CD4-positive, alpha-beta memory T cell (primary cell): ENCODE measurements around the gene SSBP2. TPM values are rescaled to one million over a fixed set of nuclear protein-coding genes. Genes with fewer than 3 reads are reported as not detected.
"Not testable (repeated sequence)": the region's sequence is repeated elsewhere in the genome, so short reads cannot be mapped to it uniquely, and the experiment has no call there.

Experiments used
- CTCF ChIA-PET: fragments of 350-600 bp; sonication (Branson Sonifier 250); formaldehyde crosslinking; loops from one replicate; lab custom pipeline; 2021; ENCODE audit warnings: inconsistent platforms; ENCODE audit not compliant: partially characterized antibody; lab: Charles Lee
- POLR2A ChIA-PET: fragments of 350-600 bp; sonication (Branson Sonifier 250); formaldehyde crosslinking; loops from one replicate; lab custom pipeline; 2021; ENCODE audit not compliant: partially characterized antibody; lab: Charles Lee
- DNase-seq, 5 donors: peaks; one replicate each; pipeline versions ENCODE4 v3.0.0 to v3.0.0-alpha.2; 2020 to 2022; ENCODE audit warnings: mixed read lengths in 1 of 5
- H3K27ac ChIP-seq: one replicate; pipeline ENCODE4 v1.7.0; 2013; ENCODE audit warnings: low read depth, low read length
- H3K27me3 ChIP-seq: 2 replicates; pipeline ENCODE4 v1.7.0; 2013; ENCODE audit warnings: mild to moderate bottlenecking, low read length, moderate library complexity; ENCODE audit not compliant: insufficient read depth
- H3K36me3 ChIP-seq: 2 replicates; pipeline ENCODE4 v1.7.0; 2013; ENCODE audit warnings: mild to moderate bottlenecking, low read length, moderate library complexity; ENCODE audit not compliant: insufficient read depth
- H3K4me1 ChIP-seq: 2 replicates; pipeline ENCODE4 v1.7.0; 2013; ENCODE audit warnings: mild to moderate bottlenecking, low read length, moderate library complexity; ENCODE audit not compliant: insufficient read depth
- H3K4me3 ChIP-seq, 2 donors: one replicate each; pipeline ENCODE4 v1.7.0; 2013; ENCODE audit warnings: low read length in 2 of 2, mild to moderate bottlenecking in 1 of 2
- H3K9me3 ChIP-seq, 2 donors: one replicate each; pipeline ENCODE4 v1.7.0; 2013; ENCODE audit warnings: low read length in 2 of 2, control low read depth in 1 of 2; ENCODE audit not compliant: control insufficient read depth in 1 of 2
- H3K27ac Mint-ChIP-seq, 7 donors: one replicate each; pipeline ENCODE4 v1.8.0; 2020 to 2021; ENCODE audit warnings: mixed read lengths in 7 of 7, mild to moderate bottlenecking in 6 of 7, inconsistent platforms in 3 of 7, moderate library complexity in 3 of 7
- H3K27me3 Mint-ChIP-seq, 2 donors: one replicate each; pipeline ENCODE4 v1.8.0; 2020 to 2021; ENCODE audit warnings: mixed read lengths in 2 of 2
- H3K36me3 Mint-ChIP-seq, 2 donors: one replicate each; pipeline ENCODE4 v1.8.0; 2020 to 2021; ENCODE audit warnings: mixed read lengths in 2 of 2, inconsistent platforms in 1 of 2, mild to moderate bottlenecking in 1 of 2
- H3K4me1 Mint-ChIP-seq, 4 donors: one replicate each; pipeline ENCODE4 v1.8.0; 2020 to 2021; ENCODE audit warnings: mixed read lengths in 4 of 4, mild to moderate bottlenecking in 1 of 4
- H3K4me3 Mint-ChIP-seq, 8 donors: one replicate each; pipeline ENCODE4 v1.8.0; 2020 to 2021; ENCODE audit warnings: mixed read lengths in 8 of 8, mild to moderate bottlenecking in 7 of 8, moderate library complexity in 6 of 8, inconsistent platforms in 3 of 8
- H3K9me3 Mint-ChIP-seq, 8 donors: one replicate each; pipeline ENCODE4 v1.8.0; 2020 to 2021; ENCODE audit warnings: mixed read lengths in 8 of 8, mild to moderate bottlenecking in 5 of 8, inconsistent platforms in 3 of 8, moderate library complexity in 1 of 8
- intact Hi-C: fragments of 100-400 bp; cut with micrococcal nuclease; formaldehyde crosslinking; loops from one replicate; pipeline ENCODE4 v1.15.1; 2023
- polyA plus RNA-seq, 2 donors: library from polyadenylated mRNA; unstranded; fragments of 300-500 nt; fragmentation: Illumina TruSeq; gene quantifications; one replicate each; pipeline ENCODE4 v1.2.3, GENCODE V29; 2021
- total RNA-seq, 2 experiments: library from RNA; stranded (reverse); gene quantifications; one replicate each; pipeline ENCODE4 v1.2.3, GENCODE V29; 2021

The SSBP2 gene
- total and polyA plus RNA-seq, 4 experiments from 2014 or later: 46.4 to 91.7 (median 58.9) TPM

DNA sequence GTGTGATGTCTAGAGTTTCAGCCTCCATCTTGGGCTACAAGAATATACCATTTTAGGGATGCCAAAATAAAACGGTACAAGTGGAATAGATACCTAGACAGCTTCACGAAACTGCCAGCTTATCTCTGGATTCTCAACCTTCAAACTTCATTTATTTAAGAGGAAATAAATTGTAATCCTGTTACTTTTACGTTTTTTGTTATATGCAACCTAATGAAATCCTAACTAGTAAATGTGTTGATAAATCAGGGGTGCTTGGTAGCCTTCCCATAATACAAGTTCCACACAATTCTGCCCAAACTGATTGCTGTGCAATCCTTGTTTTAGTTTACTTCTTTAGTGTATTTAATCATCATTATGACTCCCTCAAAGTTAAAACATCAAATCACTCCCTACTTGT lies 75.5 kb downstream of the SSBP2 start:
- CTCF ChIA-PET: no interaction called here
- Histone ChIP-seq H3K27ac (no peak overlapping the region), H3K27me3 (no peaks in the 10 kb centered on the region), H3K4me3 (no peak overlapping the region), H3K4me1 (no peaks in the 10 kb centered on the region), H3K36me3 (no peaks in the 10 kb centered on the region), H3K9me3 (no peaks in the 10 kb centered on the region)
- POLR2A ChIA-PET: no interaction called here
- Mint-ChIP-seq H3K36me3 (peaks cover 0 to 15% of the 10 kb centered on the region in 2 donors), H3K27ac (no peak overlapping the region), H3K4me1 (peaks cover 5 to 29% (median 15%) of the 10 kb centered on the region in 4 donors), H3K9me3 (peaks cover 0 to 3% (median 0%) of the 10 kb centered on the region in 8 donors), H3K4me3 (no peak overlapping the region), H3K27me3 (no peaks in the 10 kb centered on the region)
- DNase-seq: no peak
- intact Hi-C loops: no loop called here

DNA sequence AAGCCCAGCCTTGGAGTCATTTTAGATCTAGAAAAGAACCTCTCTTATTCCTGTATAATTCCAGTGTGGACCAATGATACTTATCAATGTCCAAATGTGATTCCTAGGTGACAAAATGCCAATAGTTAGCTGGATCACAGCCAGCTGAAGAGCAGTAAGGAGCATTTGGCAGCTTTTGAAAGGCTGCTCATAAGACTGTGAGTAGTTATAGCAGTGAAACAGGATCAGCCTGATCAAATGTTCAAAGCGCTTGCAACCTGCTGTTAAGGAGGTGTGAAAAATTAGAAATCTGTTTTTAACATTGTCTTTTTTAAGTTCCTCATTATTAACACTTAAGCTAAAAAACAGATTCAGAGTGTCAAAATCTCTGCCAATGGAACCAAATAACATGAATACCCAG lies 85.1 kb downstream of the SSBP2 start:
- Mint-ChIP-seq H3K4me3 (no peak overlapping the region), H3K36me3 (peaks cover 0 to 13% of the 10 kb centered on the region in 2 donors), H3K4me1 (peaks cover 16 to 20% (median 16%) of the 10 kb centered on the region in 4 donors), H3K9me3 (peaks cover 0 to 9% (median 1%) of the 10 kb centered on the region in 8 donors), H3K27ac (no peak overlapping the region), H3K27me3 (no peaks in the 10 kb centered on the region)
- Histone ChIP-seq H3K27ac (no peak overlapping the region), H3K4me1 (no peaks in the 10 kb centered on the region), H3K4me3 (no peak overlapping the region), H3K36me3 (no peaks in the 10 kb centered on the region), H3K27me3 (no peaks in the 10 kb centered on the region), H3K9me3 (no peaks in the 10 kb centered on the region)
- no peak for DNase-seq
- intact Hi-C loops: no loop called here
- POLR2A ChIA-PET: no interaction called here
- CTCF ChIA-PET: no interaction called here

DNA sequence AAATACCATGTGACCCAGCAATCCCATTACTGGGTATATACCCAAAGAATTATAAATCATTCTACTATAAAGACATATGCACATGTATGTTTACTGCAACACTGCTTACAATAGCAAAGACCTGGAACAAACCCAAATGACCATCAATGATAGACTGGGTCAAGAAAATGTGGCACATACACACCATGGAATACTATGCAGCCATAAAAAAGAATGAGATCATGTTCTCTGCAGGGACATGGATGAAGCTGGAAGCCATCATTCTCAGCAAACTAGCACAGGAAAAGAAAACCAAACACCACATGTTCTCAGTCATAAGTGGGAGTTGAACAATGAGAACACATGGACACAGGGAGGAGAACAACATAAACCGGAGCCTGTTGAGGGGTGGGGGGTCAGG lies 90.3 kb downstream of the SSBP2 start:
- H3K36me3 ChIP-seq, H3K27ac ChIP-seq, H3K27me3 ChIP-seq, intact Hi-C loops, CTCF ChIA-PET, H3K9me3 ChIP-seq, H3K4me3 Mint-ChIP-seq, DNase-seq, H3K4me3 ChIP-seq, H3K4me1 ChIP-seq, H3K9me3 Mint-ChIP-seq, H3K27me3 Mint-ChIP-seq, POLR2A ChIA-PET: not testable (repeated sequence)
- peaks cover 4 to 14% of the 10 kb centered on the region in 2 donors for H3K36me3 Mint-ChIP-seq
- peak overlapping the region in 1 of 7 donors; percentile 71 for H3K27ac Mint-ChIP-seq
- peaks cover 10 to 18% (median 17%) of the 10 kb centered on the region in 4 donors for H3K4me1 Mint-ChIP-seq

- H3K4me1 ChIP-seq: no peaks in the 10 kb centered on the region
- no peaks in the 10 kb centered on the region for H3K27me3 ChIP-seq
- Mint-ChIP-seq H3K27ac (no peak overlapping the region), H3K27me3 (no peaks in the 10 kb centered on the region), H3K4me3 (no peak overlapping the region), H3K4me1 (peaks cover 14 to 25% (median 17%) of the 10 kb centered on the region in 4 donors), H3K36me3 (peaks cover 8 to 21% of the 10 kb centered on the region in 2 donors), H3K9me3 (peaks cover 0 to 9% (median 2%) of the 10 kb centered on the region in 8 donors)
- intact Hi-C loops: loop anchor here (10.0 kb wide), 1 partner anchor 73 kb away; no protein-coding TSS in a partner anchor
- ChIA-PET POLR2A (no interaction called here), CTCF (no interaction called here)
- H3K4me3 ChIP-seq: no peak overlapping the region
- no peak for DNase-seq
- no peaks in the 10 kb centered on the region for H3K9me3 ChIP-seq
- H3K27ac ChIP-seq: no peak overlapping the region
- no peaks in the 10 kb centered on the region for H3K36me3 ChIP-seq
Observed at GRCh38 chr5:81657386-81657785, 93.5 kb downstream of the SSBP2 start.

DNA sequence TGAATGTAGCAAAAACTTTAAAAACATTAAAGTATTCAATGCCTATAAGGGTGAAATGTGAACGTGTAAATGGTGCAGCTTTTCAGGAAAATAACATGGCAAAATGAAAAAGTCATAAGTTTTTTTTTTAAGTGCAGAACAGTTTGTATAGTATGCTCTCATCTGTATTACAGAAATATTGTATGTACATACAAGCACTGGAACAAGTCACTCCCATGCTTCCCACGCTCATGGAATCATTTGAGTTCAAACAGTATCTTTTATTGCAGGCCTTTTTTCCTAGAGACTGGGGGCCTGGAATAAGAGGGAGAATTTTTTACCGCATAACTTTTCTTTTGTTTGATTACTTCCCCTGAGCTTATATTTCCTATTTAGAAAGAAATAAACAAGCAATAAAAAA lies 94.1 kb downstream of the SSBP2 start:
- CTCF ChIA-PET: no interaction called here
- no peaks in the 10 kb centered on the region for H3K36me3 ChIP-seq
- POLR2A ChIA-PET: no interaction called here

GRCh38 chr5:81650987-81651386 lies 99.9 kb downstream of the SSBP2 start:
- H3K27ac Mint-ChIP-seq: no peak overlapping the region
- ChIA-PET POLR2A (no interaction called here), CTCF (interaction anchor here (1.0 kb wide), 1 partner anchor 8 kb away, joined by 3 read pairs; no protein-coding TSS in a partner anchor)
- no peaks in the 10 kb centered on the region for H3K4me1 ChIP-seq
- no peak overlapping the region for H3K4me3 ChIP-seq
- intact Hi-C loops: loop anchor here (10.0 kb wide), 1 partner anchor 66 kb away; no protein-coding TSS in a partner anchor
- no peaks in the 10 kb centered on the region for H3K27me3 ChIP-seq
- peaks cover 7 to 16% (median 11%) of the 10 kb centered on the region in 4 donors for H3K4me1 Mint-ChIP-seq
- H3K36me3 ChIP-seq: no peaks in the 10 kb centered on the region
- no peak for DNase-seq
- H3K27me3 Mint-ChIP-seq: no peaks in the 10 kb centered on the region
- H3K9me3 Mint-ChIP-seq: no peaks in the 10 kb centered on the region
- H3K27ac ChIP-seq: no peak overlapping the region
- no peaks in the 10 kb centered on the region for H3K9me3 ChIP-seq
- H3K36me3 Mint-ChIP-seq: peaks cover 15 to 35% of the 10 kb centered on the region in 2 donors
- H3K4me3 Mint-ChIP-seq: no peak overlapping the region

More for the DNA sequence above, 94.1 kb downstream of the SSBP2 start:
- Mint-ChIP-seq H3K9me3 (peaks cover 0 to 8% (median 2%) of the 10 kb centered on the region in 8 donors), H3K4me3 (no peak overlapping the region), H3K36me3 (peaks cover 8 to 21% of the 10 kb centered on the region in 2 donors), H3K27me3 (no peaks in the 10 kb centered on the region), H3K27ac (no peak overlapping the region), H3K4me1 (peaks cover 15 to 25% (median 18%) of the 10 kb centered on the region in 4 donors)
- Histone ChIP-seq H3K4me1 (no peaks in the 10 kb centered on the region), H3K4me3 (no peak overlapping the region), H3K27me3 (no peaks in the 10 kb centered on the region), H3K27ac (no peak overlapping the region), H3K9me3 (no peaks in the 10 kb centered on the region)
- DNase-seq: no peak
- intact Hi-C loops: loop anchor here (10.0 kb wide), 1 partner anchor 72 kb away; no protein-coding TSS in a partner anchor

GRCh38 chr5:81646469-81646995 lies 104.4 kb downstream of the SSBP2 start:
- POLR2A ChIA-PET: no interaction called here
- H3K4me1 Mint-ChIP-seq: peaks cover 7 to 16% (median 8%) of the 10 kb centered on the region in 4 donors

More at GRCh38 chr5:81646469-81646995, 104.4 kb downstream of the SSBP2 start:
- H3K4me3 Mint-ChIP-seq: no peak overlapping the region
- Histone ChIP-seq H3K27me3 (no peaks in the 10 kb centered on the region), H3K4me1 (no peaks in the 10 kb centered on the region), H3K27ac (no peak overlapping the region), H3K4me3 (no peak overlapping the region), H3K9me3 (no peaks in the 10 kb centered on the region), H3K36me3 (no peaks in the 10 kb centered on the region)
- no peaks in the 10 kb centered on the region for H3K9me3 Mint-ChIP-seq
- intact Hi-C loops: no loop called here
- H3K27me3 Mint-ChIP-seq: no peaks in the 10 kb centered on the region
- CTCF ChIA-PET: interaction anchor here (1.1 kb wide), 1 partner anchor 20 kb away, joined by 3 read pairs; no protein-coding TSS in a partner anchor
- H3K36me3 Mint-ChIP-seq: peaks cover 17 to 28% of the 10 kb centered on the region in 2 donors
- no peak for DNase-seq
- H3K27ac Mint-ChIP-seq: peak overlapping the region in 1 of 7 donors; percentile 11
